IMR-90 (cell line): ENCODE results near the gene BRF1.

Experiments used
- CEBPB ChIP-seq: IDR thresholded peaks from 2 replicates; pipeline ENCODE4 v1.6.1; 2012; ENCODE audit warnings: low read depth, low read length, improper control_type of control experiment
- CTCF ChIP-seq: conservative IDR thresholded peaks from 2 replicates; pipeline ENCODE4 v1.5.1; 2012; ENCODE audit warnings: mild to moderate bottlenecking, low read depth, low read length, improper control_type of control experiment
- POLR2A ChIP-seq: IDR thresholded peaks from 2 replicates; pipeline ENCODE4 v1.6.1; 2012; ENCODE audit warnings: mild to moderate bottlenecking, low read depth, low read length

DNA sequence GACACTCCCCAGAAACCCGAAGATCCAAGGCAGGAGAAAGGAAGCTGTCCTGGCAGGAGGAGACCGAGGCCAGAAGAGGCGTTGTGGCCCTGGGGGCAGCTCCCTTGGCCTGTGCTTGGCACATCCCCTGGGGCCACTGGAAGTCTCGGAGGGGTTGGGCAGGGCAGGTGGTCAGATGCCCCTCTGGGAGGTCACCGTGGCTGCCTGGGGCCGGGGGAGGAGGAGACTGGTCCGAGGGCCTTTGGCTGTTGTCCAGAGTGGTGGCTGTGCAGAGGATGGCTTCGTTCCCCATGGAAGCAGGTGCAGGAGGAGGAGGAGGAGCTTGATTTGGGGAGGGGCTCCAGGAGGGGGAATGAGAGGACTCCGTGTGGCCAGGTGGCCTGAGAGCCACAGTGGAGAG lies 116.3 kb downstream of the BRF1 start:
- TF ChIP-seq CTCF (no peak), POLR2A (no peak), CEBPB (no peak)
